ENCODE data around the gene USP21. TPM values are rescaled to one million over a fixed set of nuclear protein-coding genes. Genes with fewer than 3 reads are reported as not detected.

Gene USP21
- total and polyA plus RNA-seq, 9 of the 15 experiments (the other 6 are each of a cell fraction or from before 2014, with no cell fraction given), result 4.9 to 52.4 (median 21.6) TPM

- TF ChIP-seq MTF1 (CRISPR knock-in tag; IDR thresholded peaks at IDR 0.05; ENCODE audit: borderline replicate concordance), result no peak
- TF ChIP-seq DEAF1 (CRISPR knock-in tag; IDR thresholded peaks at IDR 0.05), result no peak
- TF ChIP-seq MEF2A (IDR thresholded peaks at IDR 0.05; ENCODE audit: control insufficient read depth, low read depth, low read length), result no peak
- peak; percentile 61 for TF ChIP-seq ETV1 (tag; conservative IDR thresholded peaks at IDR 0.05; ENCODE audit: low read depth)
- no peak for TF ChIP-seq PRDM10 (IDR thresholded peaks at IDR 0.05; ENCODE audit: partially characterized antibody)
- TF ChIP-seq SPI1 (IDR thresholded peaks at IDR 0.05; ENCODE audit: borderline replicate concordance, low read depth, low read length), result peak; percentile 92
- TF ChIP-seq SMARCB1 (IDR thresholded peaks at IDR 0.05; ENCODE audit: insufficient read length, low read depth), result no peak
- TF ChIP-seq ZNF589 (CRISPR knock-in tag; IDR thresholded peaks at IDR 0.05; ENCODE audit: low read depth), result no peak
- no peak for TF ChIP-seq ZFP30 (CRISPR knock-in tag; IDR thresholded peaks at IDR 0.05; ENCODE audit: borderline replicate concordance)
- TF ChIP-seq, protein P1, sequence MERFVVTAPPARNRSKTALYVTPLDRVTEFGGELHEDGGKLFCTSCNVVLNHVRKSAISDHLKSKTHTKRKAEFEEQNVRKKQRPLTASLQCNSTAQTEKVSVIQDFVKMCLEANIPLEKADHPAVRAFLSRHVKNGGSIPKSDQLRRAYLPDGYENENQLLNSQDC (CRISPR knock-in tag; IDR thresholded peaks at IDR 0.05), result 0 out of 2 replicates have a peak, but pooled peaks have one; percentile 20
- TF ChIP-seq SNRNP70 (optimal IDR thresholded peaks at IDR 0.05; ENCODE audit: low read depth, low read length), result no peak
- TF ChIP-seq, protein P2, sequence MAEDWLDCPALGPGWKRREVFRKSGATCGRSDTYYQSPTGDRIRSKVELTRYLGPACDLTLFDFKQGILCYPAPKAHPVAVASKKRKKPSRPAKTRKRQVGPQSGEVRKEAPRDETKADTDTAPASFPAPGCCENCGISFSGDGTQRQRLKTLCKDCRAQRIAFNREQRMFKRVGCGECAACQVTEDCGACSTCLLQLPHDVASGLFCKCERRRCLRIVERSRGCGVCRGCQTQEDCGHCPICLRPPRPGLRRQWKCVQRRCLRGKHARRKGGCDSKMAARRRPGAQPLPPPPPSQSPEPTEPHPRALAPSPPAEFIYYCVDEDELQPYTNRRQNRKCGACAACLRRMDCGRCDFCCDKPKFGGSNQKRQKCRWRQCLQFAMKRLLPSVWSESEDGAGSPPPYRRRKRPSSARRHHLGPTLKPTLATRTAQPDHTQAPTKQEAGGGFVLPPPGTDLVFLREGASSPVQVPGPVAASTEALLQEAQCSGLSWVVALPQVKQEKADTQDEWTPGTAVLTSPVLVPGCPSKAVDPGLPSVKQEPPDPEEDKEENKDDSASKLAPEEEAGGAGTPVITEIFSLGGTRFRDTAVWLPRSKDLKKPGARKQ (CRISPR knock-in tag; IDR thresholded peaks at IDR 0.05), result no peak
- TF ChIP-seq ZNF12 (CRISPR knock-in tag; IDR thresholded peaks at IDR 0.05), result no peak
- TF ChIP-seq E4F1 (CRISPR knock-in tag; IDR thresholded peaks at IDR 0.05; ENCODE audit: borderline replicate concordance), result no peak
- TF ChIP-seq ZNF23 (CRISPR knock-in tag; IDR thresholded peaks at IDR 0.05), result no peak
- no peak for TF ChIP-seq MLX (CRISPR knock-in tag; conservative IDR thresholded peaks at IDR 0.05)
Measured at GRCh38 chr1:161153682-161154337, 5.5 kb upstream of the USP21 start, which contains the start of gene UFC1 (continued).
